Right lobe of liver (tissue), 6 donors: ENCODE measurements around the gene FNTB. TPM values are rescaled to one million over a fixed set of nuclear protein-coding genes. Genes with fewer than 3 reads are reported as not detected.

ENCODE experiments used
- ATAC-seq, 4 donors: fragments of 200-7000 bp; cut with Tn5 transposase; one replicate each; pipeline ENCODE4 v1.9.1; 2020; ENCODE audit warnings: mild to moderate bottlenecking in 4 of 4, moderate library complexity in 4 of 4
- DNase-seq, 3 donors: peaks; one replicate each; pipeline ENCODE4 v3.0.0-alpha.2; 2020
- H3K27ac ChIP-seq, 3 donors: fragments of 200-600 bp; one replicate each; pipeline ENCODE4 v1.8.0; 2022
- H3K27me3 ChIP-seq, 2 donors: fragments of 200-600 bp; one replicate each; pipeline ENCODE4 v1.8.0; 2022
- H3K36me3 ChIP-seq, 4 donors: fragments of 200-600 bp; sonication (generic) in 1 of 4; one replicate each; pipeline versions ENCODE4 v1.5.1 to v1.8.0; 2017 to 2022; ENCODE audit warnings: control low read depth in 1 of 4
- H3K4me1 ChIP-seq, 4 donors: fragments of 200-600 bp; sonication (generic) in 1 of 4; one replicate each; pipeline versions ENCODE4 v1.5.1 to v1.8.0; 2017 to 2022; ENCODE audit warnings: control low read depth in 1 of 4
- H3K4me3 ChIP-seq, 3 donors: fragments of 200-600 bp; one replicate each; pipeline ENCODE4 v1.8.0; 2022
- H3K9me3 ChIP-seq, 4 donors: fragments of 200-600 bp; sonication (generic) in 1 of 4; one replicate each; pipeline versions ENCODE4 v1.5.1 to v1.8.0; 2017 to 2022; ENCODE audit warnings: control low read depth in 1 of 4
- POLR2A ChIP-seq: fragments of 450-650 bp; IDR thresholded peaks from one replicate; pipeline ENCODE4 v1.6.1; 2017; ENCODE audit warnings: antibody characterized with exemption, mild to moderate bottlenecking
- WGBS: methylation state at CpG from one replicate; pipeline ENCODE4 v1.1.6; 2018; ENCODE audit warnings: low coverage, low lambda C conversion rate; ENCODE audit not compliant: insufficient coverage; ENCODE audit errors: missing lambda C conversion rate; 5-methylcytosine and 5-hydroxymethylcytosine counted together
- intact Hi-C, 2 donors: fragments of 100-400 bp; cut with DNase I; formaldehyde crosslinking; loops; one replicate each; pipeline versions ENCODE4 v1.11.2 to v1.14.1; 2022
- total RNA-seq, 6 experiments: library from RNA; depleted of rRNA in 2 of 6; stranded (reverse); fragments of >200 nt in 2 of 6; fragmentation: NEBNext Ultra II Directional in 3 of 6; extraction: Animal tissue kit (Norgen Biotek cat#: 25700) in 3 of 6; gene quantifications; one replicate each; pipeline versions ENCODE4 v1.1.0 to v1.2.4, GENCODE V29; 2016 to 2023
- TF ChIP-seq, protein P1 (sequence below), 4 donors: fragments of 200-600 bp in 3 of 4; fragments of 450-650 bp in 1 of 4; IDR thresholded peaks; one replicate each; pipeline versions ENCODE4 v1.5.1 to v1.8.0; 2016 to 2022; ENCODE audit warnings: antibody characterized with exemption in 4 of 4, mild to moderate bottlenecking in 2 of 4
- donor health status: DM: no; HTN: yes; CAD: no.
- donor health status: DM: no; HTN: no; CAD: no.
- donor health status: DM: no; HTN: no; CAD: no.
- donor health status: DM: no; HTN: yes; CAD: no.
- donor health status: DM: no; HTN: yes; CAD: no.

The FNTB gene
- total RNA-seq, 6 experiments from 2014 or later, result 6.1 to 19.2 (median 9.0) TPM

DNA sequence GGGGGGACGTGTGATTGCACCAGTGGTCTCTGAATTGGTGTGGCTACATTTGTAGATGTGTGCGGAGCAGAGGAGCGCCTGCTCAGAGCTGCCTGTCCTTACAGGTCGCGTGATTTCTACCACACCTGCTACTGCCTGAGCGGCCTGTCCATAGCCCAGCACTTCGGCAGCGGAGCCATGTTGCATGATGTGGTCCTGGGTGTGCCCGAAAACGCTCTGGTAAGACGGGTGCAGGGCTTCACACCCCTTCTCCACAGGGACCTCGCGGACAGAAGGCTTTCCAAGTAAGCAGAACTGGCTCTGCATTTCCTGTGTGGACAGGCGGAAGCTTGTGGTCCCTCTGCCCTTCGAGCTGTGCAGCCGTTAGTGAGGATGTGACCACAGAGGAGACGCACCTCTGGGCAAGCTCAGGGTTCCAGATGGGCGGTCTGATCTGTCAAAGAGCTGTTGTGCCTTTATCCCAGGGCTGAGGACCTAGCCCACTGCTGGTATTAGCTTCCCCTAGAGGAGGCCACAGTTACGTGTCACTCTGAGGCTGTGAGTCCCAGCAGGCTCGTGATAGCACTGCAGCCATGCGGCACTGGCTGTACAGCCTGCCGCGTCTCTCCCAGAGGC lies 67.9 kb downstream of the FNTB start:
- Histone ChIP-seq H3K36me3 (peaks cover 0 to 4% (median 0%) of the 10 kb centered on the region in 4 donors), H3K4me1 (peaks cover 0 to 7% (median 0%) of the 10 kb centered on the region in 4 donors), H3K9me3 (no peaks in the 10 kb centered on the region), H3K27ac (no peak overlapping the region), H3K27me3 (no peaks in the 10 kb centered on the region), H3K4me3 (no peak overlapping the region)
- TF ChIP-seq, protein P1, sequence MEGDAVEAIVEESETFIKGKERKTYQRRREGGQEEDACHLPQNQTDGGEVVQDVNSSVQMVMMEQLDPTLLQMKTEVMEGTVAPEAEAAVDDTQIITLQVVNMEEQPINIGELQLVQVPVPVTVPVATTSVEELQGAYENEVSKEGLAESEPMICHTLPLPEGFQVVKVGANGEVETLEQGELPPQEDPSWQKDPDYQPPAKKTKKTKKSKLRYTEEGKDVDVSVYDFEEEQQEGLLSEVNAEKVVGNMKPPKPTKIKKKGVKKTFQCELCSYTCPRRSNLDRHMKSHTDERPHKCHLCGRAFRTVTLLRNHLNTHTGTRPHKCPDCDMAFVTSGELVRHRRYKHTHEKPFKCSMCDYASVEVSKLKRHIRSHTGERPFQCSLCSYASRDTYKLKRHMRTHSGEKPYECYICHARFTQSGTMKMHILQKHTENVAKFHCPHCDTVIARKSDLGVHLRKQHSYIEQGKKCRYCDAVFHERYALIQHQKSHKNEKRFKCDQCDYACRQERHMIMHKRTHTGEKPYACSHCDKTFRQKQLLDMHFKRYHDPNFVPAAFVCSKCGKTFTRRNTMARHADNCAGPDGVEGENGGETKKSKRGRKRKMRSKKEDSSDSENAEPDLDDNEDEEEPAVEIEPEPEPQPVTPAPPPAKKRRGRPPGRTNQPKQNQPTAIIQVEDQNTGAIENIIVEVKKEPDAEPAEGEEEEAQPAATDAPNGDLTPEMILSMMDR (IDR thresholded peaks at IDR 0.05), result no peak
- TF ChIP-seq POLR2A, result no peak
- DNase-seq (peak in 1 of 3 donors; percentile 47), ATAC-seq (peak; percentile 52 to 63 (median 59))
- intact Hi-C loops, result no loop called here
- 76% methylated on average over 10 of the region's 23 CpGs for WGBS

DNA sequence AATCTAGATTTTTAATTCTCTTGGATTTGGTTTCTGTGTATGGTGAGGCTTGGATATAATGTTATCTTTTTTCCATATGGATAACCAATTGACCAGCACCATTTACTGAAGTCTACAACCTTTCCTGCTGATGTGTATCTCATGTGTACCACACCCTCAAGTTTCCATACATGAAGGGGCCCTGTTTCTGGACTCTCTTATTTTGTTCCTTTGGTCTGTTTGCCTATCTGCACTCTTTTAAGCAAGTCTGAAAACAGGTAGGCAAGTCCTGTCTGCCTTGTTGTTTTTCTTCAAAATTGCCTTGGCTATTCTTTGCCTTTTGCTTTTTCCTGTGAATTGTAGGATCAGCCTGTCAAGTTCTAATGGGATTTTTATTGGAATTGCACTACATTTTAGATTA lies 71.0 kb downstream of the FNTB start:
- Histone ChIP-seq H3K4me3 (no peak overlapping the region), H3K36me3 (peaks cover 0 to 16% (median 4%) of the 10 kb centered on the region in 4 donors), H3K27me3 (no peaks in the 10 kb centered on the region), H3K4me1 (peaks cover 0 to 5% (median 0%) of the 10 kb centered on the region in 4 donors), H3K27ac (no peak overlapping the region), H3K9me3 (no peaks in the 10 kb centered on the region)
- TF ChIP-seq POLR2A, result no peak
- TF ChIP-seq, protein P1 (IDR thresholded peaks at IDR 0.05), result no peak
- DNase-seq (no peak), ATAC-seq (no peak)
- intact Hi-C loops, result no loop called here

DNA sequence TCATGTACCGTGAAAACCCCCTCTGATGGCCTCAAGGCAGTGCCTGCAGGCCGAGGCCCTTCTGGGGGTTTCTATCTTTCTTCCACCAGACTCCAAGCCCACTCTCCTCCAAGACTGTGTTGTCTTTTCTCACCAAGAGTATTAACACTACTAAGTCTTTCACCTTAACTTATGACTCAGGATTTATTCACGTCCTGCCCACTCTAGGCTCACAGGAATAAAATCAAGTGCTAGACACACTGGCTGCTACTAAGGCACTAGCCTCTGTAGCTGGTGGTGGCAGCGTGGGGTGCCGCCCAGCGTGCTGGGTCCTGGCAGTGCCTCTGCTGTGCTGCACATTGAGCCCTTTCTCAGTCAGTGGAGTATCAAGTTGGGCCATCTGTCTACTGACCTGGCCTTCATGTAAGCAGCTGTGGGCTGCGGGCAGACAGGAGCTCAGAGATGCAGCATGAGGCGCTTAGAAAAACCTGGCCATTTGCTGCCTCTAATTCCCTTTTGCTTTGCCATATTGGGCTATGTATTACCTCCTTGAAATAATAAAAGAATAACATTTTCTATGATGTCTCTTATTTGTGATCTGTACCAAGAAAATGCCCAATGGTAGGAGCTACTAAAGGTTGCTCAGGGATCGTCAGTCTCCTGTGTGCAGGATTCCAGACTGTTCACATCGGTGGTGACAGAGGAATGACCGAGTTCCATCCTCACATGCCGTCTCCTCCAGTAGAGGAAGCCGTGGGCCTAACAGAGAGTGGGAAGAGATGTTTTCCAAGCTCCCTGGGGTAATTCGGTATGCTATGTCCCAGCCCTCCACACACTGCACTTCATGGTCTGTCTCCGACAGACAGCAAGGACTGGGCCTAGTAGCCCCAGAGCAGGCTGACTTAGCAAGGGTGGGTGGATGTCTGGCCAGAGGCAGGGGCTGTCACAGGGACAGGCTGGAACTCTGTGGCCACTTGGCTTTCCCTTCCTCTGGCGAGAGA lies 75.7 kb downstream of the FNTB start:
- Histone ChIP-seq H3K36me3 (peaks cover 0 to 22% (median 7%) of the 10 kb centered on the region in 4 donors), H3K4me1 (no peaks in the 10 kb centered on the region), H3K9me3 (no peaks in the 10 kb centered on the region), H3K4me3 (no peak overlapping the region), H3K27ac (no peak overlapping the region), H3K27me3 (no peaks in the 10 kb centered on the region)
- intact Hi-C loops, result no loop called here
- DNase-seq (no peak), ATAC-seq (peak in 2 of 4 donors; percentile 23 to 31)
- TF ChIP-seq POLR2A, result no peak
- TF ChIP-seq, protein P1 (IDR thresholded peaks at IDR 0.05), result no peak
- WGBS, result 94% methylated on average over 9 of the region's 16 CpGs

DNA sequence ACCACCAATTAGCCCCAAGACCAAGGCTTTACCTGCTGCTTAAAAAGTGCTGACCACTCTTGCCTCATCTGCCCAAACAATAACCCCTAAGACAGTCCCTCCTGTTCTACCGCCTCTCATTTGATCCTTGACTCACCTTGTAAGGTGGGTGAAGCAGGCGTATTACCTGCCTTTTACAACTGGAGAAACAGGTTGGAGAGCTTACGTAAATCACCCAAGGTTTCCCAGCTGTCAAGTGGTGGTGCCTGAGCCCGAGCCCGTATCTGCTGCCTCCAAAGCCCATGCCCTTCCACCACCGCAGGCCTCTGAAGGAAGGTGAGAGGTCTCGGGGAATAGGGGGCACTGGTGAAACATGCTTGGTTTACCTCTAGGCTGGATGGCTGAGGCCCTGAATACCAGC lies 79.0 kb downstream of the FNTB start:
- peaks cover 0 to 18% (median 7%) of the 10 kb centered on the region in 4 donors for H3K36me3 ChIP-seq
- no peak for DNase-seq

More for the DNA sequence above, 79.0 kb downstream of the FNTB start:
- TF ChIP-seq, protein P1 (IDR thresholded peaks at IDR 0.05), result no peak
- TF ChIP-seq POLR2A, result no peak
- intact Hi-C loops, result no loop called here
- H3K4me1 ChIP-seq, result no peaks in the 10 kb centered on the region
- H3K4me3 ChIP-seq, result no peak overlapping the region
- H3K27ac ChIP-seq, result no peak overlapping the region
- H3K9me3 ChIP-seq, result no peaks in the 10 kb centered on the region
- H3K27me3 ChIP-seq, result no peaks in the 10 kb centered on the region
- 95% methylated on average over 4 of the region's 7 CpGs for WGBS
- ATAC-seq, result no peak
